B cell (primary cell): ENCODE results near the gene HEXB. TPM values are rescaled to one million over a fixed set of nuclear protein-coding genes. Genes with fewer than 3 reads are reported as not detected.

Experiments
- ATAC-seq: fragments of 200-7000 bp; cut with Tn5 transposase; one replicate; pipeline ENCODE4 v1.10.0; 2021; ENCODE audit warnings: low read depth, mild to moderate bottlenecking, moderate number of reproducible peaks, moderate library complexity
- CTCF ChIA-PET: fragments of 350-600 bp; sonication (Branson Sonifier 250); formaldehyde crosslinking; loops from one replicate; lab custom pipeline; 2021; ENCODE audit warnings: antibody characterized with exemption, inconsistent platforms; lab: Charles Lee
- POLR2A ChIA-PET: fragments of 350-600 bp; sonication (Branson Sonifier 250); formaldehyde crosslinking; loops from one replicate; lab custom pipeline; 2021; ENCODE audit warnings: antibody characterized with exemption; lab: Charles Lee
- DNase-seq: peaks from one replicate; pipeline ENCODE4 v3.0.0; 2013
- H2AFZ ChIP-seq: 2 replicates; pipeline ENCODE4 v1.6.1; 2012; ENCODE audit warnings: mild to moderate bottlenecking, low read depth, low read length; ENCODE audit not compliant: insufficient read depth, poor library complexity, severe bottlenecking
- H3K27ac ChIP-seq, 2 donors: 1 replicate in 1 of 2; 2 replicates in 1 of 2; pipeline ENCODE4 v1.5.1; 2012 to 2013; ENCODE audit warnings: low read length in 2 of 2, mild to moderate bottlenecking in 2 of 2, moderate library complexity in 1 of 2
- H3K27me3 ChIP-seq, 4 experiments: fragments of 200-600 bp in 1 of 4; sonication (generic) in 1 of 4; replicated peaks in 1 of 4; 1 replicate in 2 of 4; 2 replicates in 2 of 4; pipeline versions ENCODE4 v1.6.1 to v1.7.0; 2013 to 2016; ENCODE audit warnings: low read length in 3 of 4, mild to moderate bottlenecking in 2 of 4, mixed read lengths in 1 of 4, moderate library complexity in 1 of 4; ENCODE audit not compliant: insufficient read depth in 4 of 4, control insufficient read depth in 3 of 4; ENCODE audit errors: control extremely low read depth in 1 of 4
- H3K36me3 ChIP-seq, 2 experiments: replicated peaks in 1 of 2; 1 replicate in 1 of 2; 2 replicates in 1 of 2; pipeline versions ENCODE4 v1.6.1 to v1.7.1; 2013; ENCODE audit warnings: low read length in 1 of 2; ENCODE audit not compliant: insufficient read depth in 2 of 2, control insufficient read depth in 1 of 2; ENCODE audit errors: control extremely low read depth in 1 of 2, extremely low read depth in 1 of 2
- H3K4me1 ChIP-seq, 2 donors: fragments of 200-600 bp in 1 of 2; sonication (generic) in 1 of 2; 1 replicate in 1 of 2; 2 replicates in 1 of 2; pipeline versions ENCODE4 v1.5.1 to v1.6.1; 2013 to 2017; ENCODE audit warnings: low read length in 2 of 2; ENCODE audit not compliant: control insufficient read depth in 2 of 2, insufficient read depth in 2 of 2
- H3K4me2 ChIP-seq: replicated peaks from 2 replicates; pipeline ENCODE3; 2012; ENCODE audit warnings: mild to moderate bottlenecking, low read depth, low read length; ENCODE audit not compliant: poor library complexity, severe bottlenecking
- H3K4me3 ChIP-seq, 5 experiments: fragments of 200-600 bp in 1 of 5; sonication (generic) in 1 of 5; 1 replicate in 3 of 5; 2 replicates in 2 of 5; pipeline versions ENCODE4 v1.5.1 to v1.7.0; 2011 to 2016; ENCODE audit warnings: low read length in 4 of 5, mild to moderate bottlenecking in 4 of 5, low read depth in 2 of 5, control low read depth in 1 of 5, moderate library complexity in 1 of 5; ENCODE audit not compliant: insufficient read depth in 1 of 5; ENCODE audit errors: control extremely low read depth in 1 of 5, extremely low read depth in 1 of 5
- H3K79me2 ChIP-seq: fragments of 200-600 bp; sonication (generic); one replicate; pipeline ENCODE4 v1.6.0; 2016; ENCODE audit warnings: low read length; ENCODE audit not compliant: control insufficient read depth, insufficient read depth
- H3K9ac ChIP-seq: fragments of 200-600 bp; sonication (generic); 2 replicates; pipeline ENCODE4 v1.6.1; 2017; ENCODE audit warnings: mild to moderate bottlenecking, low read length, moderate library complexity
- H3K9me3 ChIP-seq, 3 donors: one replicate each; pipeline versions ENCODE4 v1.6.1 to v1.7.1; 2013; ENCODE audit warnings: low read length in 2 of 3; ENCODE audit not compliant: control insufficient read depth in 2 of 3, insufficient read depth in 1 of 3; ENCODE audit errors: control extremely low read depth in 1 of 3
- H4K20me1 ChIP-seq: 2 replicates; pipeline ENCODE4 v1.6.0; 2012; ENCODE audit warnings: mild to moderate bottlenecking, low read length; ENCODE audit not compliant: insufficient read depth, control insufficient read depth, poor library complexity, severe bottlenecking
- H3K27ac Mint-ChIP-seq: one replicate; pipeline ENCODE4 v1.8.0; 2021; ENCODE audit warnings: mixed read lengths
- H3K27me3 Mint-ChIP-seq: one replicate; pipeline ENCODE4 v1.8.0; 2021; ENCODE audit warnings: mixed read lengths
- H3K4me1 Mint-ChIP-seq: one replicate; pipeline ENCODE4 v1.8.0; 2021; ENCODE audit warnings: mixed read lengths
- H3K4me3 Mint-ChIP-seq: one replicate; pipeline ENCODE4 v1.8.0; 2021; ENCODE audit warnings: mixed read lengths
- H3K9me3 Mint-ChIP-seq: one replicate; pipeline ENCODE4 v1.8.0; 2022; ENCODE audit warnings: mixed read lengths; ENCODE audit not compliant: insufficient read depth
- EZH2 ChIP-seq: IDR thresholded peaks from 2 replicates; pipeline ENCODE4 v1.6.1; 2012; ENCODE audit warnings: borderline replicate concordance, low read depth, mild to moderate bottlenecking, moderate library complexity, low read length; ENCODE audit not compliant: insufficient read depth, poor library complexity, severe bottlenecking
- WGBS: methylation state at CpG from one replicate; pipeline ENCODE4 v1.1.5; 2013; ENCODE audit warnings: missing lambda C conversion rate; ENCODE audit not compliant: insufficient coverage; 5-methylcytosine and 5-hydroxymethylcytosine counted together
- intact Hi-C: fragments of 100-400 bp; cut with micrococcal nuclease; formaldehyde crosslinking; loops from one replicate; pipeline ENCODE4 v1.10.0; 2022
- polyA plus RNA-seq: library from polyadenylated mRNA; depleted of rRNA; stranded (reverse); fragments of >200 nt; gene quantifications from 2 replicates; pipeline ENCODE4 v1.2.3, GENCODE V29; 2012
- small RNA-seq: library from RNA; depleted of rRNA; stranded (forward); fragments of <200 nt; gene quantifications from one replicate; pipeline ENCODE3, GENCODE V24; 2012; ENCODE audit warnings: low replicate concordance, low read depth; ENCODE audit not compliant: insufficient read length
- total RNA-seq, 2 donors: library from RNA; stranded (reverse); fragments of 120-200 nt in 1 of 2; gene quantifications; 1 replicate in 1 of 2; 2 replicates in 1 of 2; pipeline versions ENCODE4 v1.2.3 to v1.2.4, GENCODE V29; 2013 to 2022
- TF ChIP-seq, protein P1 (sequence below): fragments of 200-600 bp; IDR thresholded peaks from one replicate; pipeline ENCODE4 v1.8.0; 2022; ENCODE audit warnings: antibody characterized with exemption, mild to moderate bottlenecking

Gene HEXB
- total and polyA plus RNA-seq, 2 donors (not counting 1 experiment from before 2014, with no cell fraction given): 23.6 to 47.1 TPM

DNA sequence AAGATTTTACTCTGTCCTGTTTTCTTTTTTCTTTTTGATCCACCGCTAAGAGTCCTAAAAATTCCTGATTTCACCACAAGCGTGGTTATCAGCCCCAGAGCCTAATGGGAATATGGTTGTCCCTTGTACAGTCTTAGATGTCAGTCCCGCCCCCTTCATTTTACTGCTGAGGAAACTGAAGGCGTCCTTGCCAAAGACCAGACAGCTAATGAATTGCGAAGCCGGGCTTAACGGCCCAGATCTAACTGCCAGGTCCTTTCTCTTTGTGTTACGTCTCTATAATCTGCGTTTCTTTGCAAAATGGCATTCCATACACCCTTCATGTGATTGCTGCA is 82.5 kb downstream of the HEXB start:
- ATAC-seq (peak; percentile 2), DNase-seq (no peak)
- 0% methylated on average over 8 of the region's 9 CpGs for WGBS
- Histone ChIP-seq H3K27me3 (no peaks in the 10 kb centered on the region), H3K4me2 (peak overlapping the region; percentile 84), H2AFZ (peak overlapping the region; percentile 100), H3K9me3 (no peaks in the 10 kb centered on the region), H4K20me1 (peaks cover 15% of the 10 kb centered on the region), H3K36me3 (peaks cover 2 to 31% of the 10 kb centered on the region in 2 experiments), H3K27ac (peak overlapping the region; percentile 62 to 85), H3K79me2 (peaks cover 46% of the 10 kb centered on the region), H3K4me3 (peak overlapping the region; percentile 71 to 99 (median 92)), H3K4me1 (peaks cover 20 to 21% of the 10 kb centered on the region in 2 donors), H3K9ac (peak overlapping the region; percentile 93)
- POLR2A ChIA-PET: no interaction called here
- Mint-ChIP-seq H3K4me3 (peak overlapping the region; percentile 100), H3K27me3 (no peaks in the 10 kb centered on the region), H3K9me3 (no peaks in the 10 kb centered on the region), H3K27ac (peak overlapping the region; percentile 98), H3K4me1 (peaks cover 29% of the 10 kb centered on the region)
- TF ChIP-seq EZH2: no peak
- TF ChIP-seq, protein P1, sequence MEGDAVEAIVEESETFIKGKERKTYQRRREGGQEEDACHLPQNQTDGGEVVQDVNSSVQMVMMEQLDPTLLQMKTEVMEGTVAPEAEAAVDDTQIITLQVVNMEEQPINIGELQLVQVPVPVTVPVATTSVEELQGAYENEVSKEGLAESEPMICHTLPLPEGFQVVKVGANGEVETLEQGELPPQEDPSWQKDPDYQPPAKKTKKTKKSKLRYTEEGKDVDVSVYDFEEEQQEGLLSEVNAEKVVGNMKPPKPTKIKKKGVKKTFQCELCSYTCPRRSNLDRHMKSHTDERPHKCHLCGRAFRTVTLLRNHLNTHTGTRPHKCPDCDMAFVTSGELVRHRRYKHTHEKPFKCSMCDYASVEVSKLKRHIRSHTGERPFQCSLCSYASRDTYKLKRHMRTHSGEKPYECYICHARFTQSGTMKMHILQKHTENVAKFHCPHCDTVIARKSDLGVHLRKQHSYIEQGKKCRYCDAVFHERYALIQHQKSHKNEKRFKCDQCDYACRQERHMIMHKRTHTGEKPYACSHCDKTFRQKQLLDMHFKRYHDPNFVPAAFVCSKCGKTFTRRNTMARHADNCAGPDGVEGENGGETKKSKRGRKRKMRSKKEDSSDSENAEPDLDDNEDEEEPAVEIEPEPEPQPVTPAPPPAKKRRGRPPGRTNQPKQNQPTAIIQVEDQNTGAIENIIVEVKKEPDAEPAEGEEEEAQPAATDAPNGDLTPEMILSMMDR: no peak
- CTCF ChIA-PET: interaction anchor here (0.6 to 1.8 kb wide), 4 partner anchors 9 to 569 kb away, joined by 3 to 5 read pairs (median 4); partner anchors contain the start of genes ANKRD31 and HMGCR
- intact Hi-C loops: loop anchor here (1.0 to 10.0 kb wide), 7 partner anchors 82 to 1953 kb away; partner anchors contain the start of genes BTF3, CERT1, ENC1 and FAM169A

Small RNAs within 50 kb of the gene (small RNA-seq; reads per million reads assigned to genes)
- not detected for gene RNU6-658P

Other genes starting within 250 kb of the HEXB start
- gene ENC1, start 44.5 kb upstream of the HEXB start, total RNA-seq: 14.2 and 14.6 TPM in 2 replicates
- 7.2 and 12.1 TPM in 2 replicates for gene ENC1, start 44.5 kb upstream of the HEXB start, polyA plus RNA-seq
- 22.6 and 28.5 TPM in 2 replicates for gene GFM2, start 81.9 kb downstream of the HEXB start, total RNA-seq
- gene GFM2, start 81.9 kb downstream of the HEXB start, polyA plus RNA-seq: 11.0 and 16.4 TPM in 2 replicates
- gene NSA2, start 82.0 kb downstream of the HEXB start, total RNA-seq: 126 and 129 TPM in 2 replicates
- 30.2 and 96.1 TPM in 2 replicates for gene NSA2, start 82.0 kb downstream of the HEXB start, polyA plus RNA-seq
- 8.1 and 9.4 TPM in 2 replicates for gene FAM169A, start 181.2 kb downstream of the HEXB start, total RNA-seq
- 2.1 and 4.7 TPM in 2 replicates for gene FAM169A, start 181.2 kb downstream of the HEXB start, polyA plus RNA-seq